MV-4-11 (cell line): ENCODE measurements around the gene ADAM12.

Experiments used
- DNase-seq: peaks from one replicate; lab custom pipeline; 2025; lab: John Stamatoyannopoulos, UW

ADAM12 gene

DNA sequence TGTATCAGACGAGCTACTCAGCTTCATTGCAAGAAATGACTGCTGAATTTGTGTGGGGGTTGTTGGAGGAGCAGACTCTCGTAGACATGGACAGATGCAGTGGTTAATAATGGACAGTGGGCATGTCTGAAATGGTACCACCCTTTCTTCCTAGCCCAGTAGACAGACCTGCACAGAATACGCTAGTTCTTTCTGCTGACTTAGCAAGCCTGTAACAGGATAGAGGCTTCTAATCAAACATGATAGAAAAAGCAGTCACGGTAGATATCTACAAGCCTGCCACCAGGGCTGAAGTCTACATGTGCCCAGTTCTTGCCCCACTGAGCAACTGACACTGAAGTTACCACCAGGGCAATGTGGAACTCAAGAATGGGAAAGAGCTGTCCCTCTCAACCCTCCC lies 303.9 kb downstream of the ADAM12 start:
- DNase-seq = no peak

DNA sequence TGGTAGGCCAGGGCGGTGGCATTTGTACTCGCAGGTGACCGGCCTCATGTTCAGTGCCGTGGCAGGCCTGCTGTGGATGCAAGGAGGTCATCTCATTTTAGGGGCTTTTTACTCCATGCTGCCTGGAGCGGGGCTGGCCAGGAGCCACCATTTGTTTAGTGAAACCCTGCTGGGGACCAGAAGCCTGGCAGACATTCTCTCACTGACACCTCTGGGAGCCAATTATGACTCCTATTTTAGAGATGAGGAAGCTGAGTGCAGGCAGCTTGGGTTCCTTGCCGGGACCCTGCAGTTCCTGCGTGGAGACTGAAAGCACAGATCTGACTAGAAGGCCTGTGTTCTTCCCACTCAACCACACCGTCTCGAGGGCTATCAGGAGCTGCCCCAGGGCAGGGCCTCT lies 305.3 kb downstream of the ADAM12 start:
- no peak for DNase-seq

DNA sequence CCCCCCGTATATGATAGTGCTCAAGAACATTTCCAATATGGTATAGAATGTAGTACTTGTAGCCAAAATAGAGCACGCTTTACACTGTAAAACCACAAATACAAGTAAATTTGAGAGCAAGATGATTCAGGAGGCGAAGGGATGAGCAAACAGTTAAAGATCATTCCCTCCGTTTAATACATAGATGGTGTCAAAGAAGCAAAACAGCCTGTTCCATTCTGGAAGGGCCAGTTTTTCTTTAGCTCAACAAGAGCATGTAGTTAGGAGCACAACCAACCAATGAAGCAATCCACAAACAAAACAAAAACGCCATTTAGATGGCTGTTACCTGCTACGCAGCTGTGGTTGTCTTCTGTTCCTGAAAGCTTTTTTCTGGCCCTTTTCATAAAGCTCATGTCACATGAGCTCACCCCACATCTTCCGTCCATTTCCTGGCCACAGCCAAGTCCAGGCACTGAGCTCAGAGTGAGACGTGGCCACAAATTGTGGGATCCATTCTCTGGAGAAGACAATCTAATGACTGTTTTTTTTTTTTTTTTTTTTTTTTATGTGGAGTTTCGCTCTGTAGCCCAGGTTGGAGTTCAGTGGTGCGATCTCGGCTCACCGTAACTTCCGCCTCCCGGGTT lies 306.3 kb downstream of the ADAM12 start:
- no peak for DNase-seq

DNA sequence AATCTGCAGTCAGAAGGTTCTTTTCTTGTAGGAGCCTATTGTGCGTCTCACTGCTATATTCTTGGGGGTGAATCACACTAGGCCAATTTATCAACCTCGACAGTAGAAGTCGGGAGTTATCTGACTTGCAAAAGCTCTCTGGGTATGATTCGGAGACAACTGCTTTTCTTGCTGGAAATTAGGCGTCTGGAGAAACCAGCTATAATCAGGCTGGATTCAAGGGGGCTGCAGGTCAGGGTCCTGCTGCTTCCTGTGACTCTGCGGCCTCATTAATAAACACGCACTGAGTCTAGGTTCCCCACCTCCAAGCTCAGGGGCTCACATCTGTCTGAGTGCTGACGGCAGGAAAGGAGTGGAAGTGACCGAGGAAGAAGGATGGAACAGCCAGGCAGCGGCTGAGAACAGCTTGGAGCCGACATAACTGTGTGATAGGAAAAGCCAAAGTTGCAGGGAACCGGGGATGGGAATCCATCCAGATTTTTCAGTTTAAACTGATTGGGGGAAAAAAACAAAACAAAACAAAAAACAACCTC lies 307.3 kb downstream of the ADAM12 start:
- no peak for DNase-seq

GRCh38 chr10:126080291-126080825 lies 307.9 kb downstream of the ADAM12 start:
- DNase-seq = no peak

GRCh38 chr10:126075009-126075408 lies 313.3 kb downstream of the ADAM12 start:
- no peak for DNase-seq

- no peak for DNase-seq
Observed at GRCh38 chr10:126074291-126074690, 314.0 kb downstream of the ADAM12 start.

- DNase-seq = no peak
Observed at GRCh38 chr10:126073606-126074005, 314.7 kb downstream of the ADAM12 start.

DNA sequence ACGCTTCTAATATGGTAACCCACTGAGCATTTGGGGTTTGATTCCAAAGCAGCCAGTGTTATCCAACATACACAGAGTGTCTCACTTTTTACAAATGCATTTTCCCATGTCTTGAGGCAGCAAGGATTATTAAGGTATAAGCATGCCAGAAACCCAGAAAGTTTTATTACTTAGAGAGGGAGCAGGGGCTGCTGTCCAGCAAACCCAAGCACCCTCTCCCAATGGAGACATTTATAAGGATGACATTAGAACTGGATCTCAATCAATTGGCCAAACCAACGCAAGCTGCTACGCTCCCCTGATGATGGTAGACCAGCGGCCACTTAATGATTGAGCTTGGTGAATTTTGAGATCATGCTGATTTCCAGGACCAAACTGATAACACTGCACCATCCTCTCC lies 315.7 kb downstream of the ADAM12 start:
- DNase-seq = no peak

DNA sequence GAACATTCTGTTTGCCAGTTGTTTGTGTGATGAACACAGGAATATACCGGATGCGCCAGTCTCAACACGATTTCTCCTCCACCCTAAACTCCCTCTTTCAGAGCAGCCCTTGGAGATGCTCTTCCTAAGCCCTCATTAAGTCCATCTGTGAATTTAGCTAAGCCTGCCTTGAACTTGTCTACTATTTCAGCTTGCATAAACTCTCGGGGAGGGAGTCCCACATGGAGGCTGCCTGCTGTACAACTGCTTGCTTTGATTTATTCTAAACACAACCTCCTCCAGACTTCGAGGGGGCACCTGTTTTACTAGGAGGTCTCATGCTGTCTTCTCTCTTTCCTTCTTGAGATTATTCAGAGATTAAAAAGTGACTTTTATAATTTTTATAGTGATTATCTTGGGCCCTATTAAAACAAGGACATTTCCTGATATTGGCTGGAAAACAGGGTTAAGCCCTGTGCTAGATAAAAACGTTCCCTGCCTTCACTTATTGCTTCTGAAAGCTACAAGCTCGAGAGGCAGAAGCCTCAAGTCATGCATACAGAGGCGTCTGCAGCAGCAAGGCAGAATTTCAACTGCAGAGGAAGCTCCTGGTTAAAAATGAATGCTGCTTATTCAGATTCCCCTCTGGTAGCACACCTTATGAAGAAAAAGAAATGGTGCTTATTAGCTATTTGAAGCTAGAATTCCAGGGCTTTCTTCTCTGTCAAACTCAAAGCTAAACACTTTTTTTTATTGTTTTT lies 317.6 kb downstream of the ADAM12 start:
- DNase-seq = no peak

GRCh38 chr10:126068322-126068721 lies 320.0 kb downstream of the ADAM12 start:
- DNase-seq = no peak

DNA sequence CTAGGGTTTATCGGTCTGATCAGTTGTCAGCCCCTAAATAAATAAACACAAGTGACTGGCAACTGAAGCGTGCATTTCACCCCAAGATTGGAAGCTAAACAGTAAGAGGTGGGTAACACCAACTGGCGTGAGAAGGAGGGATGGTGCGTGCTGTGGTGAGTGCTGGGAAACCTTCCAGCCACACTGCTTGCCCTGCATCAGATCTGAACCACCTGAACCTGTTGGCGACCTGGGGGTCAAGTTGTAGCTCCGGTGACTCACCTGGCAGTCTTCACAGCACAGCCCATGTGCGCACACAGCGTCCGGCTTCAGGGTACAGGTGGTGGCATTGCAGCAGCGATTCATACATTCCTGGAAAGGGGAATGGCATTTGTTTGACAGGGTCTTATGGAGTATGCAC lies 321.8 kb downstream of the ADAM12 start:
- DNase-seq = no peak

DNA sequence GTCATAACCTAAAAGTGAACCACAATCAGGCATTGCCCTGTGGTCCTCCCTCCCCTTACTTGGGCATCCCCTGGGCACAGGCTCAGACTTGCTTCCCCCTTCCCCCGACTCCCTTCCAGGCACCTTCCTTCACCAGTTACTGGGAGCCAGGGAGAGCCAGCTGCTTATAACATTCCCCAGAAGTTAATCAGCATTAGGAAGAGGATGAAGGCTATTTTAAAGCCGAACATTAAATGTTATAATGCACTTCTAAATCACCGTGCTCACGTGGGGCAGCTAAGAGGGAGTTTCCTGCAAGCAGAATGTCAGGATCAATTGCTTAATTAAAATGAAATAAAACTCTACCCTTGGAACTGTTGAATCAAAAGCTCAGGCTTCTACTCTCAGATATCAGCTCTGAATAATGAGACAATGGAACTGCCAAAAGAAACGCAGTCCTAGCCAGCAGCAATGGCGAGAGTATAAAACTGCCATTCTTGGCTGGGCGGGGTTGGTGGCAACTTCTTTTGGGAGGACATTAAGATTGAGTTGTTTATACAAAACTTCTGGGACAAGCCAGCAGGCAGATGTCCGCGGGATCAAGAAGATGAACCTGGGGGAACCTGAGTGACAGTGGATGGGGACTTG lies 322.4 kb downstream of the ADAM12 start:
- DNase-seq = no peak

- no peak for DNase-seq
Observed at GRCh38 chr10:126064512-126064911, 323.8 kb downstream of the ADAM12 start.

- no peak for DNase-seq
Observed at GRCh38 chr10:126063353-126063791, 324.9 kb downstream of the ADAM12 start.

- DNase-seq = peak; percentile 49
Observed at GRCh38 chr10:126062131-126063032, 325.9 kb downstream of the ADAM12 start.

DNA sequence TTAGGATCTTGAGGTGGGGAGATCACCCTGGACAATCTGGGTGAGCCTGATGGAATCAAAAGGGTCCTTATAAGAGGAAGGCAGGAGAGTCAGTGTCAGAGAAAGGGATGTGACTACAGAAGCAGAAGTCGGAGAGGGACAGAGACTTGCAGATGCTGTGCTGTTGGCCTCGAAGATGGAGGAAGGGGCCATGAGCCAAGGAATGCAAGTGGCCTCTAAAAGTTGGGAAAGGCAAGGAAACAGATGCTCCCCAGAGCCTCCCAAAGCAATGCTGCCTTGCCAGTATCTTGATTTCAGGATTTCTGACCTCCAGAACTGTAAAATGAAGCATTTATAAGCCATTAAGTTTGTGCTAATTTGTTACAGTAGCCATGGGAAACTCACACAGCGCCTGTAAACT lies 326.8 kb downstream of the ADAM12 start:
- no peak for DNase-seq

DNA sequence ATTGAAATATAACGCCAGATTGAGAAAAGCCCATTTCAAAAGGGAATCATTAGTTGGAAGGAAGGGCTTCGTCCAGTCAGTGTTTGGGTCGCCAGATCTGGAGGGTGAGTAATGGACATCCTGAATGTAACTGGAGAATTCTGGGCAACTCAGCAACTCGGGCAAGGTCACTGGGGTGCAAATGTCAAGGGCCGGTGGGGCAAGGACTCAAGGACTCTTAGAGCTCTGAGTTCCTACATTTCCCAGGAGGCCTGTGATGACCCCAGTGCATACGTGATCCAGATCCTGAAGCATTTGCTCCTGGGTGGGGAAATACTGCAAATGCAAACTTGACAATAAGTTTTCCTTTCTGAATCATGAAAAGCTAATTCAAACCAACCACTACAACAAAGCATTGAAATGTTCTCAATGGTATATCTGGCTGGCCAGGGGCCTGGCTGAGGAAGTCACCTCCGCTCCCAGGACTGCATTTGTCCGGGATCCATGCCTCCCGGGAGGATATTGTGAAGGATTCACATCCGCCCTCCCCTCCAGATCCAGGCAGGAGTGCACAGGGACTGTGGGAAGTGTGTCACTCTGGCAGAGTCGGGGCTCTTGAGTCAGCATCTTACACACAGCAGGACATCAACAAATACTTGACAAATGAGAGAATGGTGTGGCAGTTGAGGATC lies 327.9 kb downstream of the ADAM12 start:
- no peak for DNase-seq

DNA sequence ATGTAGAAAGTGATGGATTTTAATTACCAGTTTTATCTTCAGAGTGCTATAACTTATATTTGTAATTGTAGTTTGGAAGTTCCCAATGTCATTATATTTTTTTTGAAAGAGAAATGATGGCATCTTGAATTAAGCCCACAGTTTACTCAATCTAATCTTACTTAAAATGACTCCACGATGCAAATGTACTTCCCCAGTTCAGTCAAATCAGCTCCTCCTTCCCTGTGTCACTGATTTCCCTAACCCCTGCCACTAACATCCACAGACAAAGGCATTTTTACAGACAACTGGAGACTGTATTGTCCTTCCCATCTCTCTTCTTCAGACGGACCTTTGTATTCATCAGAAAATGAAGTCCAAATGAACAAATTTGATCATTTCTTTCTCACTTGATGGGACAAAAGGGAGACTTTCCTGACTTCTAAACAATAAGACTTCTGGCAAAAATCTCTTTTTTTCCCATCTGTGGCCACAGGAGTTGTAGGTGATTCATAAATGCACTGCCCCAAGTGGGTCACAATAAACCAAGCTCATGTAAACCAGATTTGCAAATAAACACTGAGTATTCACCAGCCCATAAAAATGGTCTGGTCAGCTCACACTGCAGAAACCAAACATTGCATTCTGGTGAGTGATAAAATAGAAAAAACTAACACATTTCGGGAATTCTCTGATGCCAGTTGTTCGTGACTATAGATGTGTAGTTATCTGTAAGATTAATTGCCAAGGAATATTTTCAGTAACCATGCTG lies 329.0 kb downstream of the ADAM12 start:
- no peak for DNase-seq

GRCh38 chr10:126058507-126058906 lies 329.8 kb downstream of the ADAM12 start:
- no peak for DNase-seq
